HepG2 (cell line): ENCODE data around the gene USP36. TPM values are rescaled to one million over a fixed set of nuclear protein-coding genes. Genes with fewer than 3 reads are reported as not detected.
A peak's percentile ranks its signal among the peaks of the same experiment; 100 is the strongest.

Experiments
- ATAC-seq: fragments of 200-7000 bp; cut with Tn5 transposase; 3 replicates; pipeline ENCODE4 v1.9.1; 2020; ENCODE audit warnings: mild to moderate bottlenecking, moderate library complexity
- BruUV-seq: library from RNA; stranded (reverse); fragments of 400-500 nt; replicated peaks from 2 replicates; lab custom pipeline; 2021; lab: Mats Ljungman, UMichigan
- CTCF ChIA-PET: fragments of 300-600 bp; formaldehyde crosslinking; extraction: SDS; loops from one replicate; lab custom pipeline; 2021; ENCODE audit warnings: low total read pairs, inconsistent platforms, low intra/inter-chr PET ratio; lab: Yijun Ruan, JAX
- POLR2A ChIA-PET: fragments of 350-600 bp; sonication (Branson Sonifier 250); formaldehyde crosslinking; loops from one replicate; lab custom pipeline; 2020; ENCODE audit warnings: antibody characterized with exemption, inconsistent platforms; lab: Yijun Ruan, JAX
- DNase-seq: peaks from one replicate; pipeline ENCODE4 v3.0.0-alpha.2; 2015; ENCODE audit warnings: low spot score
- FAIRE-seq: peaks from 3 replicates; lab custom pipeline; 2011; peaks lifted over from hg19 to GRCh38; lab: Jason Lieb, UNC
- H2AFZ ChIP-seq: one replicate; pipeline ENCODE4 v1.6.1; 2011; ENCODE audit warnings: low read length, inconsistent platforms
- H3K27ac ChIP-seq: fragments of 300-600 bp; 3 replicates; pipeline ENCODE4 v1.8.0; 2011; ENCODE audit warnings: mixed run types, mild to moderate bottlenecking, mixed read lengths, low read length, inconsistent platforms; ENCODE audit not compliant: insufficient read depth; ENCODE audit errors: extremely low read length
- H3K27me3 ChIP-seq, 2 experiments: fragments of 200-600 bp in 1 of 2; 2 replicates in 1 of 2; 3 replicates in 1 of 2; pipeline versions ENCODE4 v1.6.0 to v1.8.0; 2011; ENCODE audit warnings: low read length in 2 of 2, mild to moderate bottlenecking in 2 of 2, moderate library complexity in 2 of 2, inconsistent platforms in 1 of 2; ENCODE audit not compliant: insufficient read depth in 2 of 2, control insufficient read depth in 1 of 2
- H3K36me3 ChIP-seq, 2 experiments: fragments of 200-600 bp in 1 of 2; replicated peaks in 1 of 2; 2 replicates in 1 of 2; 3 replicates in 1 of 2; pipeline versions ENCODE4 v1.5.1 to v1.8.0; 2011; ENCODE audit warnings: low read length in 2 of 2, inconsistent platforms in 1 of 2; ENCODE audit not compliant: insufficient read depth in 2 of 2, control insufficient read depth in 1 of 2
- H3K4me1 ChIP-seq: 2 replicates; pipeline ENCODE4 v1.5.1; 2012; ENCODE audit warnings: low read length, inconsistent platforms; ENCODE audit not compliant: insufficient read depth
- H3K4me2 ChIP-seq: 2 replicates; pipeline ENCODE4 v1.6.0; 2011; ENCODE audit warnings: low read depth, low read length, inconsistent platforms
- H3K4me3 ChIP-seq, 3 experiments: fragments of 200-600 bp in 1 of 3; sonication (generic), shearing (Covaris generic) in 1 of 3; replicated peaks in 1 of 3; 2 replicates each; pipeline ENCODE4 v1.5.1; 2011 to 2016; ENCODE audit warnings: low read length in 3 of 3, inconsistent platforms in 2 of 3, low read depth in 2 of 3, mild to moderate bottlenecking in 2 of 3, control low read depth in 1 of 3, mixed read lengths in 1 of 3; ENCODE audit not compliant: insufficient read depth in 1 of 3
- H3K79me2 ChIP-seq: one replicate; pipeline ENCODE4 v1.6.1; 2011; ENCODE audit warnings: low read length, inconsistent platforms; ENCODE audit not compliant: insufficient read depth
- H3K9ac ChIP-seq: 2 replicates; pipeline ENCODE4 v1.6.0; 2011; ENCODE audit warnings: mild to moderate bottlenecking, low read depth, low read length, inconsistent platforms; ENCODE audit not compliant: insufficient read depth
- H3K9me3 ChIP-seq: 2 replicates; pipeline ENCODE4 v1.5.1; 2012; ENCODE audit warnings: mild to moderate bottlenecking, low read length
- H4K20me1 ChIP-seq: 2 replicates; pipeline ENCODE4 v1.6.0; 2011; ENCODE audit warnings: inconsistent platforms, mild to moderate bottlenecking, low read length, moderate library complexity; ENCODE audit not compliant: insufficient read depth
- AGO2 ChIP-seq: fragments of 200-400 bp; formaldehyde crosslinking; optimal IDR thresholded peaks from 2 replicates; pipeline ENCODE3; 2017; ENCODE audit warnings: mild to moderate bottlenecking, low read depth, low read length, moderate library complexity
- CBX1 ChIP-seq: IDR thresholded peaks from one replicate; pipeline ENCODE4 v1.6.1; 2016; ENCODE audit warnings: antibody characterized with exemption, low read depth
- PHB2 ChIP-seq: fragments of 450-650 bp; IDR thresholded peaks from 2 replicates; pipeline ENCODE4 v1.6.1; 2018; ENCODE audit not compliant: partially characterized antibody
- SIX1 ChIP-seq: sonication (generic); formaldehyde crosslinking; IDR thresholded peaks from 2 replicates; pipeline ENCODE4 v1.4.0; 2020; ENCODE audit warnings: missing genetic modification reagents, borderline replicate concordance
- SRSF4 ChIP-seq: fragments of 200-400 bp; formaldehyde crosslinking; IDR thresholded peaks from one replicate; pipeline ENCODE4 v1.6.1; 2018; ENCODE audit warnings: mild to moderate bottlenecking, low read depth, low read length, moderate library complexity; ENCODE audit not compliant: poor library complexity, severe bottlenecking
- ZNF263 ChIP-seq: sonication (generic); formaldehyde crosslinking; IDR thresholded peaks from 2 replicates; pipeline ENCODE4 v1.4.0; 2020; ENCODE audit warnings: missing genetic modification reagents
- ZNF468 ChIP-seq: sonication (generic); formaldehyde crosslinking; IDR thresholded peaks from 2 replicates; pipeline ENCODE4 v1.8.0; 2022; ENCODE audit warnings: mild to moderate bottlenecking, moderate library complexity, missing genetic modification reagents
- ZNF598 ChIP-seq: sonication (generic); formaldehyde crosslinking; IDR thresholded peaks from 2 replicates; pipeline ENCODE4 v1.5.1; 2020; ENCODE audit warnings: mild to moderate bottlenecking, missing genetic modification reagents, borderline replicate concordance
- ZNF615 ChIP-seq: sonication (generic); formaldehyde crosslinking; IDR thresholded peaks from 2 replicates; pipeline ENCODE4 v1.5.0; 2020; ENCODE audit warnings: mild to moderate bottlenecking, missing genetic modification reagents, borderline replicate concordance
- ZNF724P ChIP-seq: sonication (generic); formaldehyde crosslinking; IDR thresholded peaks from 2 replicates; pipeline ENCODE4 v1.8.0; 2022; ENCODE audit warnings: missing genetic modification reagents, borderline replicate concordance
- WGBS: methylation state at CpG from one replicate; pipeline ENCODE4 v1.1.6; 2017; ENCODE audit warnings: low lambda C conversion rate; 5-methylcytosine and 5-hydroxymethylcytosine counted together
- in situ Hi-C: cut with HindIII; loops from 2 replicates; pipeline ENCODE4 v1.10.0; 2017; ENCODE audit warnings: low pct_unique_long_range_greater_than_20kb; ENCODE audit not compliant: extremely low pct_ligation_motif_present
- intact Hi-C: fragments of 100-400 bp; cut with micrococcal nuclease; formaldehyde crosslinking; loops from one replicate; pipeline ENCODE4 v1.10.0; 2022; ENCODE audit not compliant: unreplicated experiment
- polyA plus RNA-seq, 8 experiments: library from polyadenylated mRNA; depleted of rRNA in 3 of 8; stranded (reverse) in 7 of 8; unstranded in 1 of 8; fragments of >200 nt; fragmentation: Illumina TruSeq in 4 of 8; extraction: Trizol in 4 of 8; gene quantifications; 2 replicates each; pipeline versions ENCODE4 v1.2.1 to v1.2.3, GENCODE V29; 2011 to 2016; ENCODE audit warnings: low read depth in 4 of 8, missing spikeins in 1 of 8, mixed read lengths in 1 of 8; ENCODE audit not compliant: insufficient read depth in 1 of 8
- total RNA-seq, 5 experiments: library from RNA; depleted of rRNA; stranded (reverse); fragments of >200 nt; fragmentation: Illumina TruSeq; extraction: Trizol; gene quantifications; 2 replicates each; pipeline ENCODE4 v1.2.3, GENCODE V29; 2016; ENCODE audit warnings: low read depth in 1 of 5
- TF ChIP-seq, protein P1 (sequence below): sonication (generic); formaldehyde crosslinking; IDR thresholded peaks from 2 replicates; pipeline ENCODE4 v1.8.0; 2023; ENCODE audit warnings: mild to moderate bottlenecking, missing genetic modification reagents
- TF ChIP-seq, protein P2 (sequence below): sonication (generic); formaldehyde crosslinking; IDR thresholded peaks from 2 replicates; pipeline ENCODE4 v1.4.0; 2020; ENCODE audit warnings: missing genetic modification reagents, mild to moderate bottlenecking, borderline replicate concordance
- TF ChIP-seq, protein P3 (sequence below): IDR thresholded peaks from 2 replicates; pipeline ENCODE4 v1.6.1; 2016; ENCODE audit warnings: control low read depth
- TF ChIP-seq, protein P4 (sequence below): sonication (generic); formaldehyde crosslinking; IDR thresholded peaks from 2 replicates; pipeline ENCODE4 v1.4.0; 2020; ENCODE audit warnings: missing genetic modification reagents
- TF ChIP-seq, protein P5 (sequence below): IDR thresholded peaks from 2 replicates; pipeline ENCODE4 v1.6.1; 2018; ENCODE audit warnings: missing genetic modification reagents

Gene USP36
- total and polyA plus RNA-seq, 2 of the 13 experiments (the other 11 are each of a cell fraction or from before 2014, with no cell fraction given) = 29.6 to 45.9 TPM

DNA sequence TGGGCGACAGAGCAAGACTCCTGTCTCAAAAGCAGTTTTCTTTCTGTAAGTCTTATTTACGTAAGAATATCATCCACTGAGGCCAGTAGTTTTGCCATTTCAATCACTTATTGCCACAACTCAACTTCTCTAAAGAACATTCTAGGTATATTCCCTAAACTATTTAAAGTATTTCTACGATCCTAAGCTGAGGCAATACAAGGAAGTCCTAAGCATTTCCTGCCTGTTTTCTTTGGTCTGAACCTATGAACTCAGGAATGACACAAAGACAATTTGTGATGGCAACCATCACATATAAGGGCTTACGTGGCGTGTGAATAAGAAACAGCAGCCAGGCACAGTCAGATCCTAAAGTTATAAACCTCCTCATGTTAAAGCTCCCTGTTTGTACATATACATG, 14.2 kb downstream of the USP36 start (continued):
- TF ChIP-seq, protein P1, sequence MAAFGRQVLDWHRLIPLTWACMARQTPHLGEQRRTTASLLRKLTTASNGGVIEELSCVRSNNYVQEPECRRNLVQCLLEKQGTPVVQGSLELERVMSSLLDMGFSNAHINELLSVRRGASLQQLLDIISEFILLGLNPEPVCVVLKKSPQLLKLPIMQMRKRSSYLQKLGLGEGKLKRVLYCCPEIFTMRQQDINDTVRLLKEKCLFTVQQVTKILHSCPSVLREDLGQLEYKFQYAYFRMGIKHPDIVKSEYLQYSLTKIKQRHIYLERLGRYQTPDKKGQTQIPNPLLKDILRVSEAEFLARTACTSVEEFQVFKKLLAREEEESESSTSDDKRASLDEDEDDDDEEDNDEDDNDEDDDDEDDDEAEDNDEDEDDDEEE (CRISPR knock-in tag) = no peak

DNA sequence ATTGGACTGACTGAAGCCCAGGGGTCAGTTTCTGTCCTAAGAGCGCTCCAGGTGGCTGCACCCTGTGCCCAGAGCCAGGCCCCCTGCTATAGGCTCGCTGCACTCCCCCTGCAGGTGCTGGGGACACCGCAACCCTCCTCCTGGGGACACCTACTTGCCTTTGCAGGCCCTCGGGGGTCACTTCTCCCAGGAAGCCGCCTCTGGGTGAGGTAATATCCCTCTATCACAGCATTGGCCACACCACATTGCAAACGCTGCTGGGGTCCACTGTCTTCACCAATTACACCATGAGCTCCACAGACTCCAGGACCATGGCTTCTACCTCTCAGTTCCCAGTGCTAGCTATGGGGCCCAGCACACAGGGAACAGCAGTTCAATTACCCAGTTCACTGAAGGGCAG, 14.9 kb downstream of the USP36 start:
- no peak overlapping the region for H2AFZ ChIP-seq
- H3K27me3 ChIP-seq = no peaks in the 10 kb centered on the region
- FAIRE-seq = no peak
- peaks cover 6% of the 10 kb centered on the region for H4K20me1 ChIP-seq
- ChIA-PET POLR2A (no interaction called here), CTCF (no interaction called here)
- H3K4me2 ChIP-seq = no peak overlapping the region
- H3K27ac ChIP-seq = no peak overlapping the region
- H3K4me1 ChIP-seq = 0 out of 2 replicates have a peak, but pooled peaks cover 7% of the 10 kb centered on the region
- no peaks in the 10 kb centered on the region for H3K9me3 ChIP-seq
- H3K79me2 ChIP-seq = peaks cover 15% of the 10 kb centered on the region
- no peak overlapping the region for H3K9ac ChIP-seq
- BruUV-seq = no TSS peak
- intact Hi-C loops = loop anchor here (5.0 kb wide), 1 partner anchor 33 kb away; no protein-coding TSS in a partner anchor
- DNase-seq = no peak
- ATAC-seq = no peak; the same call in 2 of the 3 replicates
- no peak overlapping the region for H3K4me3 ChIP-seq
- in situ Hi-C loops = no loop called here
- H3K36me3 ChIP-seq = peaks cover 70 to 93% of the 10 kb centered on the region in 2 experiments
- WGBS = 92% methylated on average over 6 of the region's 6 CpGs
- TF ChIP-seq, protein P2, sequence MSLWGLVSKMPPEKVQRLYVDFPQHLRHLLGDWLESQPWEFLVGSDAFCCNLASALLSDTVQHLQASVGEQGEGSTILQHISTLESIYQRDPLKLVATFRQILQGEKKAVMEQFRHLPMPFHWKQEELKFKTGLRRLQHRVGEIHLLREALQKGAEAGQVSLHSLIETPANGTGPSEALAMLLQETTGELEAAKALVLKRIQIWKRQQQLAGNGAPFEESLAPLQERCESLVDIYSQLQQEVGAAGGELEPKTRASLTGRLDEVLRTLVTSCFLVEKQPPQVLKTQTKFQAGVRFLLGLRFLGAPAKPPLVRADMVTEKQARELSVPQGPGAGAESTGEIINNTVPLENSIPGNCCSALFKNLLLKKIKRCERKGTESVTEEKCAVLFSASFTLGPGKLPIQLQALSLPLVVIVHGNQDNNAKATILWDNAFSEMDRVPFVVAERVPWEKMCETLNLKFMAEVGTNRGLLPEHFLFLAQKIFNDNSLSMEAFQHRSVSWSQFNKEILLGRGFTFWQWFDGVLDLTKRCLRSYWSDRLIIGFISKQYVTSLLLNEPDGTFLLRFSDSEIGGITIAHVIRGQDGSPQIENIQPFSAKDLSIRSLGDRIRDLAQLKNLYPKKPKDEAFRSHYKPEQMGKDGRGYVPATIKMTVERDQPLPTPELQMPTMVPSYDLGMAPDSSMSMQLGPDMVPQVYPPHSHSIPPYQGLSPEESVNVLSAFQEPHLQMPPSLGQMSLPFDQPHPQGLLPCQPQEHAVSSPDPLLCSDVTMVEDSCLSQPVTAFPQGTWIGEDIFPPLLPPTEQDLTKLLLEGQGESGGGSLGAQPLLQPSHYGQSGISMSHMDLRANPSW (CRISPR knock-in tag) = no peak
- TF ChIP-seq ZNF598 (CRISPR knock-in tag) = 0 out of 2 replicates have a peak, but pooled peaks have one; percentile 23
- no peak for TF ChIP-seq ZNF468 (CRISPR knock-in tag)
- TF ChIP-seq, protein P3, sequence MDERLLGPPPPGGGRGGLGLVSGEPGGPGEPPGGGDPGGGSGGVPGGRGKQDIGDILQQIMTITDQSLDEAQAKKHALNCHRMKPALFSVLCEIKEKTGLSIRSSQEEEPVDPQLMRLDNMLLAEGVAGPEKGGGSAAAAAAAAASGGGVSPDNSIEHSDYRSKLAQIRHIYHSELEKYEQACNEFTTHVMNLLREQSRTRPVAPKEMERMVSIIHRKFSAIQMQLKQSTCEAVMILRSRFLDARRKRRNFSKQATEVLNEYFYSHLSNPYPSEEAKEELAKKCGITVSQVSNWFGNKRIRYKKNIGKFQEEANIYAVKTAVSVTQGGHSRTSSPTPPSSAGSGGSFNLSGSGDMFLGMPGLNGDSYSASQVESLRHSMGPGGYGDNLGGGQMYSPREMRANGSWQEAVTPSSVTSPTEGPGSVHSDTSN = no peak
- TF ChIP-seq ZNF724P (CRISPR knock-in tag) = no peak
- TF ChIP-seq CBX1 = no peak
- TF ChIP-seq ZNF615 (CRISPR knock-in tag) = no peak
- no peak for TF ChIP-seq SIX1
- TF ChIP-seq AGO2 = peak; percentile 48
- no peak for TF ChIP-seq SRSF4
- TF ChIP-seq, protein P4, sequence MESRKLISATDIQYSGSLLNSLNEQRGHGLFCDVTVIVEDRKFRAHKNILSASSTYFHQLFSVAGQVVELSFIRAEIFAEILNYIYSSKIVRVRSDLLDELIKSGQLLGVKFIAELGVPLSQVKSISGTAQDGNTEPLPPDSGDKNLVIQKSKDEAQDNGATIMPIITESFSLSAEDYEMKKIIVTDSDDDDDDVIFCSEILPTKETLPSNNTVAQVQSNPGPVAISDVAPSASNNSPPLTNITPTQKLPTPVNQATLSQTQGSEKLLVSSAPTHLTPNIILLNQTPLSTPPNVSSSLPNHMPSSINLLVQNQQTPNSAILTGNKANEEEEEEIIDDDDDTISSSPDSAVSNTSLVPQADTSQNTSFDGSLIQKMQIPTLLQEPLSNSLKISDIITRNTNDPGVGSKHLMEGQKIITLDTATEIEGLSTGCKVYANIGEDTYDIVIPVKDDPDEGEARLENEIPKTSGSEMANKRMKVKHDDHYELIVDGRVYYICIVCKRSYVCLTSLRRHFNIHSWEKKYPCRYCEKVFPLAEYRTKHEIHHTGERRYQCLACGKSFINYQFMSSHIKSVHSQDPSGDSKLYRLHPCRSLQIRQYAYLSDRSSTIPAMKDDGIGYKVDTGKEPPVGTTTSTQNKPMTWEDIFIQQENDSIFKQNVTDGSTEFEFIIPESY (CRISPR knock-in tag) = no peak
- no peak for TF ChIP-seq ZNF263 (CRISPR knock-in tag)
- TF ChIP-seq, protein P5, sequence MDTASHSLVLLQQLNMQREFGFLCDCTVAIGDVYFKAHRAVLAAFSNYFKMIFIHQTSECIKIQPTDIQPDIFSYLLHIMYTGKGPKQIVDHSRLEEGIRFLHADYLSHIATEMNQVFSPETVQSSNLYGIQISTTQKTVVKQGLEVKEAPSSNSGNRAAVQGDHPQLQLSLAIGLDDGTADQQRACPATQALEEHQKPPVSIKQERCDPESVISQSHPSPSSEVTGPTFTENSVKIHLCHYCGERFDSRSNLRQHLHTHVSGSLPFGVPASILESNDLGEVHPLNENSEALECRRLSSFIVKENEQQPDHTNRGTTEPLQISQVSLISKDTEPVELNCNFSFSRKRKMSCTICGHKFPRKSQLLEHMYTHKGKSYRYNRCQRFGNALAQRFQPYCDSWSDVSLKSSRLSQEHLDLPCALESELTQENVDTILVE (CRISPR knock-in tag) = no peak
- TF ChIP-seq PHB2 = no peak
